ENCODE measurements around the gene RAB6D. TPM values are rescaled to one million over a fixed set of nuclear protein-coding genes. Genes with fewer than 3 reads are reported as not detected.
"Not testable (repeated sequence)": the region's sequence is repeated elsewhere in the genome, so short reads cannot be mapped to it uniquely, and the experiment has no call there.

The RAB6D gene
- total RNA-seq, 1 experiment from 2014 or later = not detected

DNA sequence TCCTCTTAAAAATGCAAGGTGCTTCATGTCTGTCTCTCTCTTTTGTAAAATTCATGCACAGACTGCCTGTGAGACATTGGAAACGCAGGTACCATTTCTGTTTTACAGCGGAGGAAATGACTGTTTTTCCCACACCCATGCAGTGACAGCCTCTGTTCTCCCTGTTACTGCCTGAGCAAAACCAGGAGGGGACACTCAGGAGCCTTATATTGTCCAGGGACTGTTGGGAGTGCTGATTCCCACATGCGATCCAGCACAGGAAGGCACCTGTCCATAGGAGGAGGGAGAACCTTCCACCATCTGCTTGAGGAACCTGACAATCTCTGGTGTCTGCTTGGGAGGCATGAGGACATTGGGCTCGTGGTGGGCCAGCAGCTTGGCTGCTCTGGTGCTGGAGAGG, 36.9 kb upstream of the RAB6D start:
- no TSS peak for BruUV-seq (replicated peaks)
- Histone ChIP-seq H3K9me3 (ENCODE audit: insufficient read depth, low read depth) (no peaks in the 10 kb centered on the region), H2AFZ (no peak overlapping the region), H4K20me1 (ENCODE audit: insufficient read depth) (no peaks in the 10 kb centered on the region), H3K27ac (no peak overlapping the region), H3K79me2 (ENCODE audit: low read depth) (no peaks in the 10 kb centered on the region), H3K4me3 (no peak overlapping the region), H3K36me3 (ENCODE audit: low read depth) (no peaks in the 10 kb centered on the region), H3F3A (ENCODE audit: insufficient read depth, low read depth) (no peaks in the 10 kb centered on the region), H3K27me3 (ENCODE audit: insufficient read depth, low read depth) (peaks cover 66% of the 10 kb centered on the region), H3K4me2 (no peak overlapping the region), H3K9me2 (ENCODE audit: insufficient read depth) (no peaks in the 10 kb centered on the region), H3K4me1 (replicated peaks; ENCODE audit: insufficient read depth) (no peaks in the 10 kb centered on the region)
- CTCF ChIA-PET = no interaction called here
- no peak for DNase-seq
- POLR2A ChIA-PET (ENCODE audit: unreplicated experiment) = no interaction called here
- intact Hi-C loops (cut with micrococcal nuclease; ENCODE audit: unreplicated experiment) = no loop called here
- TF ChIP-seq, protein P1, sequence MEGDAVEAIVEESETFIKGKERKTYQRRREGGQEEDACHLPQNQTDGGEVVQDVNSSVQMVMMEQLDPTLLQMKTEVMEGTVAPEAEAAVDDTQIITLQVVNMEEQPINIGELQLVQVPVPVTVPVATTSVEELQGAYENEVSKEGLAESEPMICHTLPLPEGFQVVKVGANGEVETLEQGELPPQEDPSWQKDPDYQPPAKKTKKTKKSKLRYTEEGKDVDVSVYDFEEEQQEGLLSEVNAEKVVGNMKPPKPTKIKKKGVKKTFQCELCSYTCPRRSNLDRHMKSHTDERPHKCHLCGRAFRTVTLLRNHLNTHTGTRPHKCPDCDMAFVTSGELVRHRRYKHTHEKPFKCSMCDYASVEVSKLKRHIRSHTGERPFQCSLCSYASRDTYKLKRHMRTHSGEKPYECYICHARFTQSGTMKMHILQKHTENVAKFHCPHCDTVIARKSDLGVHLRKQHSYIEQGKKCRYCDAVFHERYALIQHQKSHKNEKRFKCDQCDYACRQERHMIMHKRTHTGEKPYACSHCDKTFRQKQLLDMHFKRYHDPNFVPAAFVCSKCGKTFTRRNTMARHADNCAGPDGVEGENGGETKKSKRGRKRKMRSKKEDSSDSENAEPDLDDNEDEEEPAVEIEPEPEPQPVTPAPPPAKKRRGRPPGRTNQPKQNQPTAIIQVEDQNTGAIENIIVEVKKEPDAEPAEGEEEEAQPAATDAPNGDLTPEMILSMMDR (conservative IDR thresholded peaks at IDR 0.05) = no peak
- TF ChIP-seq EZH2 (IDR thresholded peaks at IDR 0.05; ENCODE audit: low read depth) = no peak

DNA sequence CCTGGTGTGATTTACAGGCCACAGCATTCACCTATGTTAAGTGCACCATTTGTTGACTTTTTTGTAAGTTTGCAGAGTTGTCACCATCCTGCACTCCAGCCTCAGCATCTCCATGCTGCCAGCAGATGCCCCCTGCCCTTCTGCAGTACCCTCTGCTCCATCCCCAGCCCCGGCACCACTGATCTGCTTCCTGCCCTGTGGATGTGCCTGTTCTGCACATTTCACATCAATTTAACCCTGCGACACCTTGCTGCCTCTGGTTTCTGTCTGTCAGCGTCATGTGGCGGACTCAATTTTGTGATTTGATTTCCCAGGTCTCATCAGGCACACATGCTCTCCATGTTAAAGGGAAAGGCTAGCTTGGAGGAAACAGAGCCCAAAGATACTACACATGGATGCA, 36.5 kb upstream of the RAB6D start:
- H3K9me2 ChIP-seq (ENCODE audit: insufficient read depth); H3K36me3 ChIP-seq (ENCODE audit: low read depth); H3K27ac ChIP-seq; H3K79me2 ChIP-seq (ENCODE audit: low read depth); H3K9me3 ChIP-seq (ENCODE audit: insufficient read depth, low read depth); DNase-seq; POLR2A ChIA-PET (ENCODE audit: unreplicated experiment); H3K4me2 ChIP-seq; intact Hi-C loops (cut with micrococcal nuclease; ENCODE audit: unreplicated experiment); H4K20me1 ChIP-seq (ENCODE audit: insufficient read depth); H3K4me3 ChIP-seq; H2AFZ ChIP-seq; CTCF ChIA-PET; H3K4me1 ChIP-seq (replicated peaks; ENCODE audit: insufficient read depth); BruUV-seq (replicated peaks); H3F3A ChIP-seq (ENCODE audit: insufficient read depth, low read depth): not testable (repeated sequence)
- H3K27me3 ChIP-seq (ENCODE audit: insufficient read depth, low read depth) = peaks cover 62% of the 10 kb centered on the region

DNA sequence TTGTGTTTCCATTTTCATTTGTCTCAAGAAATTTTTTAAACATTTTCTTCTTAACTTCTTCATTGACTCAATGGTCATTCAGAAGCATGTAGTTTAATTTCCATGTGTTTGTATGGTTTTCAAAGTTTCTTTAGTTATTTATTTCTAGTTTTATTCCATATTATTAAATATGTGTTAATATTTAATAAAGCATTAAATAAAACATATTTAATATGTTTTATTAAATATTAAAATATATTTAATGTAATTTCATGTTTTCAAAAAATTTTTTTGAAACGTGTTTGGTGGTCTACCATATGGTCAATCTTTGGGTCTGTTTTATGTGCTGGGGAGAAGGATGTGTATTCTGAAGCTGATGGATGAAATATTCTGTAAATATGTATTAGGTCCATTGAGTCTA, 32.2 kb upstream of the RAB6D start:
- CTCF ChIA-PET; H3K27ac ChIP-seq; H3K4me2 ChIP-seq; intact Hi-C loops (cut with micrococcal nuclease; ENCODE audit: unreplicated experiment); H4K20me1 ChIP-seq (ENCODE audit: insufficient read depth); BruUV-seq (replicated peaks); POLR2A ChIA-PET (ENCODE audit: unreplicated experiment); H3K4me1 ChIP-seq (replicated peaks; ENCODE audit: insufficient read depth); H3F3A ChIP-seq (ENCODE audit: insufficient read depth, low read depth); H3K9me3 ChIP-seq (ENCODE audit: insufficient read depth, low read depth); H3K4me3 ChIP-seq; H2AFZ ChIP-seq; H3K79me2 ChIP-seq (ENCODE audit: low read depth); H3K36me3 ChIP-seq (ENCODE audit: low read depth); DNase-seq; H3K9me2 ChIP-seq (ENCODE audit: insufficient read depth): not testable (repeated sequence)
- H3K27me3 ChIP-seq (ENCODE audit: insufficient read depth, low read depth) = peaks cover 50% of the 10 kb centered on the region

DNA sequence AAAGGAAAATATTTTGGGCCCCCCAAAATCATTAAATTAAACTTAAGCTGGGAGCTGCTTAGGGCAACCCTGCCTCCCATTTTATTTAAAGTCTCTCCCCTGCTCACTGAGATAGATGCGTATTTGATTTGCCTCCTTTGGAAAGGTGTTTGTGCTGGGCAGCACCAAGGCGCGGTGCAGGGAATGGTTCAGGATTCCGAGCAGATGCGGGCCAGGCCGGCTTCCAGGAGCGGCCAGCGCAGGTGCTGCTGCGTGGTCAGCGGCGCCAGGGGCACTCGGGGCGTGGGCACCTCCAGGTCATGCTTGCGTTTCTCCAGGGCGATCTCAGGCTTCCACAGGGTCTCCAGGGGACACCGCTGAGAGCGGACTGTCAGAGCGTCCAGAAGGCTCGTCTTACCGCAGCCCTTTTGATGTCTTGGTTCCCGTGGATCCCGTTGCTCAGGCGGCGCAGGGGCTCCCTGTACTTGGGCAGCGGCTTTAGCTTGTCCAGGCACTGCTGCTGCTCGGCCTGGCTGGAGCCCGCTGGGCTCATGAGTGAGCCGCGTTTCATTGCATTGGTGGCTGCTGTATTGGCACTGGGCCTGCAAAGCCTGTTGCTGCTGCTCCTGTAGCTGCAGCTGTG, 31.2 kb upstream of the RAB6D start:
- H3K36me3 ChIP-seq (ENCODE audit: low read depth); H3K4me2 ChIP-seq; H2AFZ ChIP-seq; H3K27ac ChIP-seq; H3K79me2 ChIP-seq (ENCODE audit: low read depth); H3K9me3 ChIP-seq (ENCODE audit: insufficient read depth, low read depth); H3K9me2 ChIP-seq (ENCODE audit: insufficient read depth); intact Hi-C loops (cut with micrococcal nuclease; ENCODE audit: unreplicated experiment); H3K4me3 ChIP-seq; H3K4me1 ChIP-seq (replicated peaks; ENCODE audit: insufficient read depth); H3F3A ChIP-seq (ENCODE audit: insufficient read depth, low read depth); H4K20me1 ChIP-seq (ENCODE audit: insufficient read depth); BruUV-seq (replicated peaks); CTCF ChIA-PET; DNase-seq; POLR2A ChIA-PET (ENCODE audit: unreplicated experiment): not testable (repeated sequence)
- H3K27me3 ChIP-seq (ENCODE audit: insufficient read depth, low read depth) = peaks cover 43% of the 10 kb centered on the region

Measured in PC-9 (cell line).